22Rv1 (cell line): Measurements from ENCODE around the gene ZNF341.

Experiments used
- ZFX ChIP-seq: fragments of 450-650 bp; IDR thresholded peaks from 2 replicates; pipeline ENCODE4 v1.6.1; 2017; ENCODE audit warnings: antibody characterized with exemption, borderline replicate concordance
- TF ChIP-seq, protein P1 (sequence below): fragments of 450-650 bp; IDR thresholded peaks from 2 replicates; pipeline ENCODE4 v1.5.1; 2017; ENCODE audit warnings: mild to moderate bottlenecking

DNA sequence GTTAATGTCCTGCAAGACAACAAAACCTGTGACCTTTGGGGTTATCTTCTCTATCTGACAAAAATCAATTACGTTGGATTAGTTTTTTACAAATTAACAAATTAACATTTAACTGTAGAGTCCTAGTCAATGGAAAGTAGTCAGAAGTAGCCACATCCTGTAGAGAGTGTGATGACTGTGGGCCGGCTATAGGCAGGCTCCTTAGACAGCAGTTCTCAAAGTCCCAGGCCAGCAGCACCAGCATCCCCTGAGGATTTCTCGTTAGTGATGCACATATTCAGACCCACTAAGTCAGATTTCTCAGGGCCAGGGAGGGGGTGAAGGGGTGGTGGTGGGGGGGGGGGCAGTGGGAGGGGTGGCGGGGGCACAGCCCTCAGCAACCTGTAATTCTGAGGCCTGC, 37.2 kb downstream of the ZNF341 start:
- TF ChIP-seq, protein P1, sequence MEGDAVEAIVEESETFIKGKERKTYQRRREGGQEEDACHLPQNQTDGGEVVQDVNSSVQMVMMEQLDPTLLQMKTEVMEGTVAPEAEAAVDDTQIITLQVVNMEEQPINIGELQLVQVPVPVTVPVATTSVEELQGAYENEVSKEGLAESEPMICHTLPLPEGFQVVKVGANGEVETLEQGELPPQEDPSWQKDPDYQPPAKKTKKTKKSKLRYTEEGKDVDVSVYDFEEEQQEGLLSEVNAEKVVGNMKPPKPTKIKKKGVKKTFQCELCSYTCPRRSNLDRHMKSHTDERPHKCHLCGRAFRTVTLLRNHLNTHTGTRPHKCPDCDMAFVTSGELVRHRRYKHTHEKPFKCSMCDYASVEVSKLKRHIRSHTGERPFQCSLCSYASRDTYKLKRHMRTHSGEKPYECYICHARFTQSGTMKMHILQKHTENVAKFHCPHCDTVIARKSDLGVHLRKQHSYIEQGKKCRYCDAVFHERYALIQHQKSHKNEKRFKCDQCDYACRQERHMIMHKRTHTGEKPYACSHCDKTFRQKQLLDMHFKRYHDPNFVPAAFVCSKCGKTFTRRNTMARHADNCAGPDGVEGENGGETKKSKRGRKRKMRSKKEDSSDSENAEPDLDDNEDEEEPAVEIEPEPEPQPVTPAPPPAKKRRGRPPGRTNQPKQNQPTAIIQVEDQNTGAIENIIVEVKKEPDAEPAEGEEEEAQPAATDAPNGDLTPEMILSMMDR = no peak
- no peak for TF ChIP-seq ZFX
